GM12878 (cell line): ENCODE measurements around the gene ACER3.

ENCODE experiments used
- ATF7 ChIP-seq: fragments of 450-650 bp; IDR thresholded peaks from 2 replicates; pipeline ENCODE4 v1.6.1; 2016; ENCODE audit warnings: low read depth, mild to moderate bottlenecking
- CBFB ChIP-seq: IDR thresholded peaks from 2 replicates; pipeline ENCODE4 v1.6.1; 2016; ENCODE audit warnings: antibody characterized with exemption, low read depth
- EP300 ChIP-seq, 2 experiments: fragments of 150-350 bp in 1 of 2; IDR thresholded peaks; 2 replicates each; pipeline ENCODE4 v1.6.1; 2011 to 2012; ENCODE audit warnings: low read depth in 2 of 2, low read length in 2 of 2, borderline replicate concordance in 1 of 2, improper control_type of control experiment in 1 of 2, inconsistent platforms in 1 of 2; ENCODE audit not compliant: control insufficient read depth in 1 of 2
- EZH2 ChIP-seq: IDR thresholded peaks from 2 replicates; pipeline ENCODE4 v1.6.1; 2012; ENCODE audit warnings: low read depth, mild to moderate bottlenecking, control low read depth, inconsistent platforms, low read length, borderline replicate concordance; ENCODE audit not compliant: control insufficient read depth
- GATAD2B ChIP-seq: fragments of 450-650 bp; conservative IDR thresholded peaks from 2 replicates; pipeline ENCODE4 v1.6.1; 2017; ENCODE audit warnings: low read depth, mild to moderate bottlenecking, moderate library complexity
- RAD21 ChIP-seq: IDR thresholded peaks from 2 replicates; pipeline ENCODE4 v1.6.1; 2011; ENCODE audit warnings: mild to moderate bottlenecking, low read depth, low read length, moderate library complexity; ENCODE audit not compliant: insufficient read depth
- SMC3 ChIP-seq: IDR thresholded peaks from 2 replicates; pipeline ENCODE4 v1.6.1; 2011; ENCODE audit warnings: low read length, improper control_type of control experiment, borderline replicate concordance
- ZSCAN29 ChIP-seq: fragments of 450-650 bp; IDR thresholded peaks from 2 replicates; pipeline ENCODE4 v1.6.1; 2017; ENCODE audit warnings: mild to moderate bottlenecking, moderate library complexity
- TF ChIP-seq, protein P1 (sequence below), 3 experiments: IDR thresholded peaks in 2 of 3; conservative IDR thresholded peaks in 1 of 3; 2 replicates each; pipeline ENCODE4 v1.5.1; 2011; ENCODE audit warnings: low read depth in 3 of 3, low read length in 3 of 3, mild to moderate bottlenecking in 3 of 3, control low read depth in 2 of 3, moderate library complexity in 2 of 3, inconsistent platforms in 1 of 3, mixed read lengths in 1 of 3; ENCODE audit not compliant: control insufficient read depth in 2 of 3, insufficient read depth in 1 of 3; ENCODE audit errors: extremely low read depth in 1 of 3
- TF ChIP-seq, protein P2 (sequence below): IDR thresholded peaks from 2 replicates; pipeline ENCODE4 v1.6.1; 2011; ENCODE audit warnings: borderline replicate concordance, low read depth, mild to moderate bottlenecking, moderate library complexity, low read length; ENCODE audit not compliant: insufficient read depth, poor library complexity, severe bottlenecking
- TF ChIP-seq, protein P3 (sequence below): fragments of 450-650 bp; formaldehyde crosslinking; IDR thresholded peaks from 2 replicates; pipeline ENCODE4 v1.4.0; 2020; ENCODE audit warnings: mild to moderate bottlenecking, moderate library complexity

DNA sequence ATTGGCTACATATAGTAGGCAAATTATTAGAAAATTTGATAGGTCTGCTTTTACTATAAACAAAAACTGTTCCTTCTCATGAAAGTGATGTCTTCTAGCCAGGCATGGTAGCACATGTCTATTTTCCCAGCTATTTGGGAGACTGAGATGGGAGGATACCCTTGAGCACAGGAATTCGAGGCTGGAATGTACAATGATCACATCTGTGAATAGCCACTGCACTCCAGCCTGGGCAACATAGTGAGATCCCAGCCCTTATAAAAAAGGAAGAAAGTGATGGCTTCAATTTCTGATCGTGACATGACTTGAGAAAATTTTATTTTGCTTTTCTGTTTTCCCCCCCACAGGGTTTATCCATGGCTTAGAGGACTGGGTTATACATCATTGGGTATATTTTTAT, 154.0 kb downstream of the ACER3 start:
- TF ChIP-seq EP300 (IDR thresholded peaks at IDR 0.05; ENCODE audit: borderline replicate concordance in 1 of 2, control insufficient read depth in 1 of 2, low read depth in 2 of 2, low read length in 2 of 2) = no peak
- TF ChIP-seq, protein P1, sequence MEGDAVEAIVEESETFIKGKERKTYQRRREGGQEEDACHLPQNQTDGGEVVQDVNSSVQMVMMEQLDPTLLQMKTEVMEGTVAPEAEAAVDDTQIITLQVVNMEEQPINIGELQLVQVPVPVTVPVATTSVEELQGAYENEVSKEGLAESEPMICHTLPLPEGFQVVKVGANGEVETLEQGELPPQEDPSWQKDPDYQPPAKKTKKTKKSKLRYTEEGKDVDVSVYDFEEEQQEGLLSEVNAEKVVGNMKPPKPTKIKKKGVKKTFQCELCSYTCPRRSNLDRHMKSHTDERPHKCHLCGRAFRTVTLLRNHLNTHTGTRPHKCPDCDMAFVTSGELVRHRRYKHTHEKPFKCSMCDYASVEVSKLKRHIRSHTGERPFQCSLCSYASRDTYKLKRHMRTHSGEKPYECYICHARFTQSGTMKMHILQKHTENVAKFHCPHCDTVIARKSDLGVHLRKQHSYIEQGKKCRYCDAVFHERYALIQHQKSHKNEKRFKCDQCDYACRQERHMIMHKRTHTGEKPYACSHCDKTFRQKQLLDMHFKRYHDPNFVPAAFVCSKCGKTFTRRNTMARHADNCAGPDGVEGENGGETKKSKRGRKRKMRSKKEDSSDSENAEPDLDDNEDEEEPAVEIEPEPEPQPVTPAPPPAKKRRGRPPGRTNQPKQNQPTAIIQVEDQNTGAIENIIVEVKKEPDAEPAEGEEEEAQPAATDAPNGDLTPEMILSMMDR (IDR thresholded peaks at IDR 0.05 in 2 of 3, conservative IDR thresholded peaks at IDR 0.05 in 1 of 3; ENCODE audit: control insufficient read depth in 2 of 3, extremely low read depth in 1 of 3, insufficient read depth in 1 of 3, low read depth in 3 of 3, low read length in 3 of 3) = no peak
- TF ChIP-seq GATAD2B = no peak
- TF ChIP-seq ATF7 = no peak
- TF ChIP-seq, protein P2, sequence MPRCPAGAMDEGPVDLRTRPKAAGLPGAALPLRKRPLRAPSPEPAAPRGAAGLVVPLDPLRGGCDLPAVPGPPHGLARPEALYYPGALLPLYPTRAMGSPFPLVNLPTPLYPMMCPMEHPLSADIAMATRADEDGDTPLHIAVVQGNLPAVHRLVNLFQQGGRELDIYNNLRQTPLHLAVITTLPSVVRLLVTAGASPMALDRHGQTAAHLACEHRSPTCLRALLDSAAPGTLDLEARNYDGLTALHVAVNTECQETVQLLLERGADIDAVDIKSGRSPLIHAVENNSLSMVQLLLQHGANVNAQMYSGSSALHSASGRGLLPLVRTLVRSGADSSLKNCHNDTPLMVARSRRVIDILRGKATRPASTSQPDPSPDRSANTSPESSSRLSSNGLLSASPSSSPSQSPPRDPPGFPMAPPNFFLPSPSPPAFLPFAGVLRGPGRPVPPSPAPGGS = no peak
- TF ChIP-seq SMC3 = no peak
- TF ChIP-seq EZH2 = no peak
- TF ChIP-seq CBFB = no peak
- TF ChIP-seq RAD21 = no peak
- no peak for TF ChIP-seq ZSCAN29
- TF ChIP-seq, protein P3, sequence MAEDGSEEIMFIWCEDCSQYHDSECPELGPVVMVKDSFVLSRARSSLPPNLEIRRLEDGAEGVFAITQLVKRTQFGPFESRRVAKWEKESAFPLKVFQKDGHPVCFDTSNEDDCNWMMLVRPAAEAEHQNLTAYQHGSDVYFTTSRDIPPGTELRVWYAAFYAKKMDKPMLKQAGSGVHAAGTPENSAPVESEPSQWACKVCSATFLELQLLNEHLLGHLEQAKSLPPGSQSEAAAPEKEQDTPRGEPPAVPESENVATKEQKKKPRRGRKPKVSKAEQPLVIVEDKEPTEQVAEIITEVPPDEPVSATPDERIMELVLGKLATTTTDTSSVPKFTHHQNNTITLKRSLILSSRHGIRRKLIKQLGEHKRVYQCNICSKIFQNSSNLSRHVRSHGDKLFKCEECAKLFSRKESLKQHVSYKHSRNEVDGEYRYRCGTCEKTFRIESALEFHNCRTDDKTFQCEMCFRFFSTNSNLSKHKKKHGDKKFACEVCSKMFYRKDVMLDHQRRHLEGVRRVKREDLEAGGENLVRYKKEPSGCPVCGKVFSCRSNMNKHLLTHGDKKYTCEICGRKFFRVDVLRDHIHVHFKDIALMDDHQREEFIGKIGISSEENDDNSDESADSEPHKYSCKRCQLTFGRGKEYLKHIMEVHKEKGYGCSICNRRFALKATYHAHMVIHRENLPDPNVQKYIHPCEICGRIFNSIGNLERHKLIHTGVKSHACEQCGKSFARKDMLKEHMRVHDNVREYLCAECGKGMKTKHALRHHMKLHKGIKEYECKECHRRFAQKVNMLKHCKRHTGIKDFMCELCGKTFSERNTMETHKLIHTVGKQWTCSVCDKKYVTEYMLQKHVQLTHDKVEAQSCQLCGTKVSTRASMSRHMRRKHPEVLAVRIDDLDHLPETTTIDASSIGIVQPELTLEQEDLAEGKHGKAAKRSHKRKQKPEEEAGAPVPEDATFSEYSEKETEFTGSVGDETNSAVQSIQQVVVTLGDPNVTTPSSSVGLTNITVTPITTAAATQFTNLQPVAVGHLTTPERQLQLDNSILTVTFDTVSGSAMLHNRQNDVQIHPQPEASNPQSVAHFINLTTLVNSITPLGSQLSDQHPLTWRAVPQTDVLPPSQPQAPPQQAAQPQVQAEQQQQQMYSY (CRISPR knock-in tag) = no peak
